ENCODE measurements around the gene TFF1.

TFF1 gene

GRCh38 chr21:42337276-42337675 is 29.1 kb downstream of the TFF1 start:
- peaks cover 4% of the 10 kb centered on the region for H3K27me3 ChIP-seq (ENCODE audit: insufficient read depth, low read length)

GRCh38 chr21:42336054-42336453 is 30.3 kb downstream of the TFF1 start:
- no peak overlapping the region for H3K4me3 ChIP-seq (ENCODE audit: low read length)
- H2AFZ ChIP-seq (ENCODE audit: low read depth, low read length), result no peak overlapping the region
- H3K4me1 ChIP-seq (ENCODE audit: insufficient read depth, low read length), result no peaks in the 10 kb centered on the region
- no peaks in the 10 kb centered on the region for H3K9me3 ChIP-seq (ENCODE audit: low read length)
- no peaks in the 10 kb centered on the region for H3K36me3 ChIP-seq (ENCODE audit: insufficient read depth, low read length)
- H3K27me3 ChIP-seq (ENCODE audit: insufficient read depth, low read length), result peaks cover 4% of the 10 kb centered on the region

More at GRCh38 chr21:42337276-42337675, 29.1 kb downstream of the TFF1 start:
- no peak overlapping the region for H3K4me3 ChIP-seq (ENCODE audit: low read length)
- H2AFZ ChIP-seq (ENCODE audit: low read depth, low read length), result no peak overlapping the region
- no peaks in the 10 kb centered on the region for H3K4me1 ChIP-seq (ENCODE audit: insufficient read depth, low read length)
- no peaks in the 10 kb centered on the region for H3K9me3 ChIP-seq (ENCODE audit: low read length)
- no peaks in the 10 kb centered on the region for H3K36me3 ChIP-seq (ENCODE audit: insufficient read depth, low read length)

GRCh38 chr21:42332557-42333317 is 33.6 kb downstream of the TFF1 start:
- Histone ChIP-seq H3K4me3 (ENCODE audit: low read length) (no peak overlapping the region), H3K4me1 (ENCODE audit: insufficient read depth, low read length) (no peaks in the 10 kb centered on the region), H3K36me3 (ENCODE audit: insufficient read depth, low read length) (no peaks in the 10 kb centered on the region), H3K9me3 (ENCODE audit: low read length) (no peaks in the 10 kb centered on the region), H3K27me3 (ENCODE audit: insufficient read depth, low read length) (peaks cover 4% of the 10 kb centered on the region), H2AFZ (ENCODE audit: low read depth, low read length) (no peak overlapping the region)

- Histone ChIP-seq H3K36me3 (ENCODE audit: insufficient read depth, low read length) (no peaks in the 10 kb centered on the region), H3K4me1 (ENCODE audit: insufficient read depth, low read length) (no peaks in the 10 kb centered on the region), H3K27me3 (ENCODE audit: insufficient read depth, low read length) (peaks cover 4% of the 10 kb centered on the region)
Measured at GRCh38 chr21:42331660-42332059, 34.7 kb downstream of the TFF1 start.

GRCh38 chr21:42330380-42331371 is 35.7 kb downstream of the TFF1 start:
- no peak overlapping the region for H3K4me3 ChIP-seq (ENCODE audit: low read length)
- H3K4me1 ChIP-seq (ENCODE audit: insufficient read depth, low read length), result no peaks in the 10 kb centered on the region
- H3K36me3 ChIP-seq (ENCODE audit: insufficient read depth, low read length), result no peaks in the 10 kb centered on the region
- no peaks in the 10 kb centered on the region for H3K9me3 ChIP-seq (ENCODE audit: low read length)
- no peaks in the 10 kb centered on the region for H3K27me3 ChIP-seq (ENCODE audit: insufficient read depth, low read length)
- no peak overlapping the region for H2AFZ ChIP-seq (ENCODE audit: low read depth, low read length)

More at GRCh38 chr21:42331660-42332059, 34.7 kb downstream of the TFF1 start:
- Histone ChIP-seq H3K9me3 (ENCODE audit: low read length) (no peaks in the 10 kb centered on the region), H3K4me3 (ENCODE audit: low read length) (no peak overlapping the region), H2AFZ (ENCODE audit: low read depth, low read length) (no peak overlapping the region)

GRCh38 chr21:42324896-42325295 is 41.4 kb downstream of the TFF1 start:
- no peak overlapping the region for H3K4me3 ChIP-seq (ENCODE audit: low read length)
- no peaks in the 10 kb centered on the region for H3K9me3 ChIP-seq (ENCODE audit: low read length)
- no peaks in the 10 kb centered on the region for H3K4me1 ChIP-seq (ENCODE audit: insufficient read depth, low read length)
- no peaks in the 10 kb centered on the region for H3K27me3 ChIP-seq (ENCODE audit: insufficient read depth, low read length)
- H3K36me3 ChIP-seq (ENCODE audit: insufficient read depth, low read length), result no peaks in the 10 kb centered on the region
- no peak overlapping the region for H2AFZ ChIP-seq (ENCODE audit: low read depth, low read length)

GRCh38 chr21:42321845-42322244 is 44.5 kb downstream of the TFF1 start:
- no peak overlapping the region for H3K4me3 ChIP-seq (ENCODE audit: low read length)
- H3K36me3 ChIP-seq (ENCODE audit: insufficient read depth, low read length), result no peaks in the 10 kb centered on the region
- no peaks in the 10 kb centered on the region for H3K4me1 ChIP-seq (ENCODE audit: insufficient read depth, low read length)
- H2AFZ ChIP-seq (ENCODE audit: low read depth, low read length), result no peak overlapping the region
- no peaks in the 10 kb centered on the region for H3K27me3 ChIP-seq (ENCODE audit: insufficient read depth, low read length)
- H3K9me3 ChIP-seq (ENCODE audit: low read length), result no peaks in the 10 kb centered on the region

GRCh38 chr21:42321231-42321630 is 45.1 kb downstream of the TFF1 start:
- no peaks in the 10 kb centered on the region for H3K36me3 ChIP-seq (ENCODE audit: insufficient read depth, low read length)
- H3K27me3 ChIP-seq (ENCODE audit: insufficient read depth, low read length), result no peaks in the 10 kb centered on the region
- no peak overlapping the region for H3K4me3 ChIP-seq (ENCODE audit: low read length)
- H3K9me3 ChIP-seq (ENCODE audit: low read length), result no peaks in the 10 kb centered on the region
- H2AFZ ChIP-seq (ENCODE audit: low read depth, low read length), result no peak overlapping the region
- no peaks in the 10 kb centered on the region for H3K4me1 ChIP-seq (ENCODE audit: insufficient read depth, low read length)

GRCh38 chr21:42320791-42321190 is 45.5 kb downstream of the TFF1 start:
- Histone ChIP-seq H2AFZ (ENCODE audit: low read depth, low read length) (no peak overlapping the region), H3K36me3 (ENCODE audit: insufficient read depth, low read length) (no peaks in the 10 kb centered on the region)

GRCh38 chr21:42319851-42320572 is 46.3 kb downstream of the TFF1 start:
- Histone ChIP-seq H3K36me3 (ENCODE audit: insufficient read depth, low read length) (no peaks in the 10 kb centered on the region), H2AFZ (ENCODE audit: low read depth, low read length) (no peak overlapping the region), H3K4me3 (ENCODE audit: low read length) (no peak overlapping the region), H3K9me3 (ENCODE audit: low read length) (no peaks in the 10 kb centered on the region), H3K4me1 (ENCODE audit: insufficient read depth, low read length) (no peaks in the 10 kb centered on the region), H3K27me3 (ENCODE audit: insufficient read depth, low read length) (no peaks in the 10 kb centered on the region)

More at GRCh38 chr21:42320791-42321190, 45.5 kb downstream of the TFF1 start:
- Histone ChIP-seq H3K27me3 (ENCODE audit: insufficient read depth, low read length) (no peaks in the 10 kb centered on the region), H3K9me3 (ENCODE audit: low read length) (no peaks in the 10 kb centered on the region), H3K4me1 (ENCODE audit: insufficient read depth, low read length) (no peaks in the 10 kb centered on the region), H3K4me3 (ENCODE audit: low read length) (no peak overlapping the region)

GRCh38 chr21:42319376-42319775 is 47.0 kb downstream of the TFF1 start:
- Histone ChIP-seq H2AFZ (ENCODE audit: low read depth, low read length) (no peak overlapping the region), H3K4me1 (ENCODE audit: insufficient read depth, low read length) (no peaks in the 10 kb centered on the region), H3K27me3 (ENCODE audit: insufficient read depth, low read length) (no peaks in the 10 kb centered on the region), H3K4me3 (ENCODE audit: low read length) (no peak overlapping the region), H3K36me3 (ENCODE audit: insufficient read depth, low read length) (no peaks in the 10 kb centered on the region), H3K9me3 (ENCODE audit: low read length) (no peaks in the 10 kb centered on the region)

- peaks cover 12% of the 10 kb centered on the region for H3K27me3 ChIP-seq (ENCODE audit: insufficient read depth, low read length)
- H2AFZ ChIP-seq (ENCODE audit: low read depth, low read length), result no peak overlapping the region
- H3K4me3 ChIP-seq (ENCODE audit: low read length), result no peak overlapping the region
- no peaks in the 10 kb centered on the region for H3K9me3 ChIP-seq (ENCODE audit: low read length)
- no peaks in the 10 kb centered on the region for H3K4me1 ChIP-seq (ENCODE audit: insufficient read depth, low read length)
- no peaks in the 10 kb centered on the region for H3K36me3 ChIP-seq (ENCODE audit: insufficient read depth, low read length)
Measured at GRCh38 chr21:42317826-42318746, 48.2 kb downstream of the TFF1 start.

Data from neuron (in vitro differentiated cells).